NB4 (cell line): ENCODE results near the gene SLCO2A1.

Experiments used
- DNase-seq: peaks from one replicate; pipeline ENCODE4 v3.0.0; 2010; ENCODE audit warnings: low read depth
- H3K4me3 ChIP-seq: one replicate; pipeline ENCODE4 v1.5.1; 2011; ENCODE audit warnings: mild to moderate bottlenecking, low read depth, low read length, moderate library complexity
- CTCF ChIP-seq: IDR thresholded peaks from one replicate; pipeline ENCODE4 v1.5.1; 2012; ENCODE audit warnings: low read depth, low read length
- MAX ChIP-seq: IDR thresholded peaks from 2 replicates; pipeline ENCODE4 v1.6.1; 2011; ENCODE audit warnings: low read depth, low read length
- MYC ChIP-seq: IDR thresholded peaks from 2 replicates; pipeline ENCODE4 v1.6.1; 2011; ENCODE audit warnings: low read depth, low read length
- POLR2A ChIP-seq: IDR thresholded peaks from 2 replicates; pipeline ENCODE4 v1.6.1; 2011; ENCODE audit warnings: mild to moderate bottlenecking; ENCODE audit not compliant: insufficient read length; ENCODE audit errors: extremely low read depth

SLCO2A1 gene

GRCh38 chr3:134052370-134052769, 22.6 kb upstream of the SLCO2A1 start:
- no peak for DNase-seq
- TF ChIP-seq MYC: no peak
- TF ChIP-seq POLR2A: no peak
- no peak for TF ChIP-seq CTCF
- no peak for TF ChIP-seq MAX
- H3K4me3 ChIP-seq: no peak overlapping the region

GRCh38 chr3:134049676-134050075, 20.0 kb upstream of the SLCO2A1 start:
- H3K4me3 ChIP-seq: no peak overlapping the region
- TF ChIP-seq POLR2A (no peak), MYC (no peak), CTCF (no peak), MAX (no peak)
- DNase-seq: no peak

GRCh38 chr3:134048278-134048996, 18.7 kb upstream of the SLCO2A1 start:
- DNase-seq: no peak
- no peak for TF ChIP-seq POLR2A
- no peak for TF ChIP-seq MYC
- TF ChIP-seq CTCF: no peak
- TF ChIP-seq MAX: no peak
- no peak overlapping the region for H3K4me3 ChIP-seq

GRCh38 chr3:134044459-134044858, 14.7 kb upstream of the SLCO2A1 start:
- DNase-seq: no peak
- TF ChIP-seq MAX: no peak
- no peak for TF ChIP-seq CTCF
- no peak for TF ChIP-seq MYC
- no peak for TF ChIP-seq POLR2A
- H3K4me3 ChIP-seq: no peak overlapping the region

GRCh38 chr3:134040066-134040465, 10.3 kb upstream of the SLCO2A1 start:
- H3K4me3 ChIP-seq: no peak overlapping the region
- no peak for DNase-seq
- TF ChIP-seq CTCF (no peak), POLR2A (no peak), MAX (no peak), MYC (no peak)

GRCh38 chr3:134039161-134039862, 9.6 kb upstream of the SLCO2A1 start:
- peak; percentile 39 for DNase-seq
- no peak overlapping the region for H3K4me3 ChIP-seq
- TF ChIP-seq POLR2A (no peak), CTCF (peak; percentile 27)
